GM12878 (cell line): ENCODE data around the gene ATG12. TPM values are rescaled to one million over a fixed set of nuclear protein-coding genes. Genes with fewer than 3 reads are reported as not detected.

Experiments
- BACH1 ChIP-seq: fragments of 450-650 bp; IDR thresholded peaks from 2 replicates; pipeline ENCODE4 v1.6.1; 2017; ENCODE audit warnings: mild to moderate bottlenecking, borderline replicate concordance
- BCL3 ChIP-seq: IDR thresholded peaks from 2 replicates; pipeline ENCODE4 v1.6.1; 2011; ENCODE audit warnings: borderline replicate concordance, low read depth, mild to moderate bottlenecking, moderate library complexity, low read length; ENCODE audit not compliant: insufficient read depth, poor library complexity, severe bottlenecking
- HDAC6 ChIP-seq: fragments of 200-600 bp; sonication (generic); IDR thresholded peaks from one replicate; pipeline ENCODE4 v1.8.0; 2017; ENCODE audit warnings: antibody characterized with exemption; ENCODE audit not compliant: unreplicated experiment
- LARP7 ChIP-seq: fragments of 450-650 bp; IDR thresholded peaks from 2 replicates; pipeline ENCODE4 v1.6.1; 2017; ENCODE audit warnings: mild to moderate bottlenecking
- MEF2A ChIP-seq: IDR thresholded peaks from 2 replicates; pipeline ENCODE4 v1.6.1; 2011; ENCODE audit warnings: low read depth, mild to moderate bottlenecking, low read length, moderate library complexity; ENCODE audit not compliant: insufficient read depth
- MXI1 ChIP-seq: fragments of 150-350 bp; IDR thresholded peaks from 2 replicates; pipeline ENCODE4 v1.6.1; 2011; ENCODE audit warnings: low read depth, mild to moderate bottlenecking, inconsistent platforms, low read length, improper control_type of control experiment
- POLR2AphosphoS5 ChIP-seq: IDR thresholded peaks from 2 replicates; pipeline ENCODE4 v1.6.1; 2011; ENCODE audit warnings: mild to moderate bottlenecking, low read length, inconsistent platforms
- RAD51 ChIP-seq: fragments of 450-650 bp; IDR thresholded peaks from 2 replicates; pipeline ENCODE4 v1.6.1; 2016; ENCODE audit warnings: moderate library complexity, mild to moderate bottlenecking, inconsistent platforms
- RBBP5 ChIP-seq: fragments of 200-600 bp; sonication (generic); conservative IDR thresholded peaks from 2 replicates; pipeline ENCODE4 v1.6.1; 2016
- SKIL ChIP-seq: fragments of 450-650 bp; IDR thresholded peaks from 2 replicates; pipeline ENCODE4 v1.6.1; 2017; ENCODE audit warnings: mild to moderate bottlenecking, low read depth, inconsistent platforms; ENCODE audit not compliant: poor library complexity, severe bottlenecking
- TCF3 ChIP-seq: IDR thresholded peaks from 2 replicates; pipeline ENCODE4 v1.6.1; 2012; ENCODE audit warnings: low read depth, mild to moderate bottlenecking, low read length, borderline replicate concordance; ENCODE audit not compliant: insufficient read depth
- ZBTB33 ChIP-seq: fragments of 450-650 bp; IDR thresholded peaks from 2 replicates; pipeline ENCODE4 v1.6.1; 2017; ENCODE audit warnings: mild to moderate bottlenecking
- polyA plus RNA-seq, 11 experiments: library from polyadenylated mRNA; depleted of rRNA in 4 of 11; unstranded in 6 of 11; stranded (reverse) in 5 of 11; fragments of >200 nt; fragmentation: Nextera tagmentation in 4 of 11; fragmentation: Illumina TruSeq in 1 of 11; extraction: Ambion mirVana in 4 of 11; extraction: Trizol in 1 of 11; gene quantifications; 1 replicate in 1 of 11; 2 replicates in 10 of 11; pipeline versions ENCODE4 v1.2.1 to v1.2.3, GENCODE V29; 2011 to 2016; ENCODE audit warnings: inconsistent platforms in 2 of 11, missing spikeins in 2 of 11, low read depth in 1 of 11
- total RNA-seq, 4 experiments: library from RNA; depleted of rRNA in 3 of 4; stranded (reverse); fragments of >200 nt in 3 of 4; fragmentation: Illumina TruSeq in 1 of 4; extraction: Trizol in 1 of 4; gene quantifications; 2 replicates each; pipeline versions ENCODE4 v1.2.1 to v1.2.3, GENCODE V29; 2013 to 2021

ATG12 gene
- total and polyA plus RNA-seq, 10 of the 15 experiments (the other 5 are each of a cell fraction or from before 2014, with no cell fraction given) = 23.2 to 92.0 (median 58.6) TPM

GRCh38 chr5:115842089-115842935 is 947 bp upstream of the ATG12 start (continued):
- TF ChIP-seq SKIL = peak; percentile 46
- TF ChIP-seq RBBP5 = no peak
- no peak for TF ChIP-seq ZBTB33
- no peak for TF ChIP-seq MEF2A
- peak; percentile 80 for TF ChIP-seq LARP7
- no peak for TF ChIP-seq POLR2AphosphoS5
- TF ChIP-seq BACH1 = peak; percentile 43; the same call in 1 of the 2 replicates
- TF ChIP-seq HDAC6 = no peak
- TF ChIP-seq RAD51 = no peak
- TF ChIP-seq TCF3 = peak; percentile 12; the same call in 1 of the 2 replicates
- no peak; the same call in 1 of the 2 replicates for TF ChIP-seq MXI1
- peak; percentile 4 for TF ChIP-seq BCL3
